Cardiac muscle cell (in vitro differentiated cells and primary cell): Measurements from ENCODE around the gene ZFYVE28. TPM values are rescaled to one million over a fixed set of nuclear protein-coding genes. Genes with fewer than 3 reads are reported as not detected.
A peak's percentile ranks its signal among the peaks of the same experiment; 100 is the strongest.
"Not testable (repeated sequence)": the region's sequence is repeated elsewhere in the genome, so short reads cannot be mapped to it uniquely, and the experiment has no call there.

Experiments
- DNase-seq, 2 donors: peaks; one replicate each; pipeline versions ENCODE4 v3.0.0 to v3.0.0-alpha.2; 2010 to 2017; ENCODE audit warnings: low read depth in 1 of 2, low spot score in 1 of 2
- H3K27ac ChIP-seq: fragments of 200-600 bp; sonication (generic); 2 replicates; pipeline ENCODE4 v1.5.1; 2016
- H3K27me3 ChIP-seq: fragments of 200-600 bp; sonication (generic); 2 replicates; pipeline ENCODE4 v1.6.0; 2016; ENCODE audit warnings: control low read depth
- H3K36me3 ChIP-seq: fragments of 200-600 bp; sonication (generic); 2 replicates; pipeline ENCODE4 v1.5.1; 2016; ENCODE audit warnings: control low read depth
- H3K4me1 ChIP-seq: fragments of 200-600 bp; sonication (generic); 2 replicates; pipeline ENCODE4 v1.8.1; 2017; ENCODE audit warnings: low read depth, mild to moderate bottlenecking, mixed run types
- H3K4me3 ChIP-seq: fragments of 200-600 bp; sonication (generic); 2 replicates; pipeline ENCODE4 v1.5.1; 2016; ENCODE audit warnings: mild to moderate bottlenecking
- H3K9me3 ChIP-seq: fragments of 200-600 bp; sonication (generic); 2 replicates; pipeline ENCODE4 v1.5.1; 2017; ENCODE audit warnings: low read depth, mild to moderate bottlenecking, control low read depth
- polyA plus RNA-seq: library from polyadenylated mRNA; unstranded; fragments of >200 nt; fragmentation: Nextera tagmentation; extraction: Ambion mirVana; gene quantifications from 2 replicates; pipeline ENCODE4 v1.2.1, GENCODE V29; 2016
- total RNA-seq: library from RNA; depleted of rRNA; stranded (reverse); fragments of >200 nt; gene quantifications from 2 replicates; pipeline ENCODE4 v1.2.3, GENCODE V29; 2016
- TF ChIP-seq, protein P1 (sequence below): IDR thresholded peaks from 2 replicates; pipeline ENCODE4 v1.5.1; 2012; ENCODE audit warnings: low read depth, mild to moderate bottlenecking, low read length

Gene ZFYVE28
- total and polyA plus RNA-seq, 2 experiments from 2014 or later: 1.3 to 4.0 TPM

DNA sequence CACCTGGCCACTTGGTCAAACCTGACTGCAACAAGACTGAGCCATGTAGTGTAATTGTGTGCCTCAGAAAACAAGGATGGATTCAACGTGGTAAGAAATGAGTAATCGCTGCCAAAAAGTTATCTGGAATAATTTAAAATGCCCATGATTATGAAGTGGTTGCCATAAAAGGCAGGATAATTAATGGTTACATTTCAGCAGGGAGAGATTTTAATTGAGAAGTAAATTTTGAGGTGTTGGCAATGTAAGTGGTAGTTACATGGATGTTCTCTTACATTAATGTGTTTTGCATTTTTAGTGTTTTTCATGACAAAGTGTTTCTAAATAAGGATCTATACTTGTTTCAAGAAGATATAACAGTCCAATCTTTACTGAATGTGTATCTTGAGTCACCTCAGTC is 192.2 kb downstream of the ZFYVE28 start:
- TF ChIP-seq, protein P1, sequence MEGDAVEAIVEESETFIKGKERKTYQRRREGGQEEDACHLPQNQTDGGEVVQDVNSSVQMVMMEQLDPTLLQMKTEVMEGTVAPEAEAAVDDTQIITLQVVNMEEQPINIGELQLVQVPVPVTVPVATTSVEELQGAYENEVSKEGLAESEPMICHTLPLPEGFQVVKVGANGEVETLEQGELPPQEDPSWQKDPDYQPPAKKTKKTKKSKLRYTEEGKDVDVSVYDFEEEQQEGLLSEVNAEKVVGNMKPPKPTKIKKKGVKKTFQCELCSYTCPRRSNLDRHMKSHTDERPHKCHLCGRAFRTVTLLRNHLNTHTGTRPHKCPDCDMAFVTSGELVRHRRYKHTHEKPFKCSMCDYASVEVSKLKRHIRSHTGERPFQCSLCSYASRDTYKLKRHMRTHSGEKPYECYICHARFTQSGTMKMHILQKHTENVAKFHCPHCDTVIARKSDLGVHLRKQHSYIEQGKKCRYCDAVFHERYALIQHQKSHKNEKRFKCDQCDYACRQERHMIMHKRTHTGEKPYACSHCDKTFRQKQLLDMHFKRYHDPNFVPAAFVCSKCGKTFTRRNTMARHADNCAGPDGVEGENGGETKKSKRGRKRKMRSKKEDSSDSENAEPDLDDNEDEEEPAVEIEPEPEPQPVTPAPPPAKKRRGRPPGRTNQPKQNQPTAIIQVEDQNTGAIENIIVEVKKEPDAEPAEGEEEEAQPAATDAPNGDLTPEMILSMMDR: no peak
- H3K27me3 ChIP-seq: no peaks in the 10 kb centered on the region
- no peaks in the 10 kb centered on the region for H3K9me3 ChIP-seq
- no peak overlapping the region for H3K27ac ChIP-seq
- H3K36me3 ChIP-seq: no peaks in the 10 kb centered on the region
- H3K4me1 ChIP-seq: no peaks in the 10 kb centered on the region
- no peak overlapping the region for H3K4me3 ChIP-seq
- no peak for DNase-seq

DNA sequence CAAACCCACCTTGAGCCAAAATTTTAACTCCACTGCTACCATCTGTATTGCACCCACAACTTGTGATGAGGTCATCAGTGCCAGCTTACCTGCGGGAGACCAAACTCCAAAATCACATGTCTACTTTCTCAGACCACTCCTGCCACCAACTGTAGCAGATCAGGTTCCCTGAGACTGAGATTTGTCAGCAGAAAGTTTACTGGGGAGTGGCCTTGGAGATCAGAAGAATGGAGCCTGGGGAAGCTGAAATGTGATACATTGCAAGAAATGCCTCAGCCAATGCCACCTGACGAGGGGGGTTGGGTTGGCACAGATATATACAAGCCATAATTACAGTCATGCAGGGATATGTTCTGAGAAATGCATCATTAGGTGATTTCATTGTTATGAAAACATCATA is 195.6 kb downstream of the ZFYVE28 start:
- Histone ChIP-seq H3K27ac (no peak overlapping the region), H3K36me3 (no peaks in the 10 kb centered on the region), H3K4me1 (peaks cover 4% of the 10 kb centered on the region), H3K9me3 (no peaks in the 10 kb centered on the region), H3K27me3 (no peaks in the 10 kb centered on the region), H3K4me3 (no peak overlapping the region)
- DNase-seq: no peak
- TF ChIP-seq, protein P1: no peak

DNA sequence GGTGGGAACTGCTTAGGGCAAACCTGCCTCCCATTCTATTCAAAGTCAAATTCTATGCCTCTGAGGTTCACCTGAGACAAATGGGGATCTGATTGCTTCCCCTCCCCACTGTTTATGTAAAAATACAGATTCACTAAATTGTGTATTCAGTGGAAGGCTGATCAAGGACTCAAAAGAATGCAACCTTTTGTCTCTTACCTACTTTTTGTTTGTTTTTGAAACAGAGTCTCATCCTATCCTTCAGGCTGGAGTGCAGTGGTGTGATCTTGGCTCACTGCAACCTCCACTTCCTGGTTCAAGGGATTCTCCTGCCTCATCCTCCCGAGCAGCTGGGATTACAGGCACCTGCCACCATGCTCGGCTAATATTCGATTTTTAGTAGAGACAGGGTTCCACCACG is 197.1 kb downstream of the ZFYVE28 start:
- not testable (repeated sequence) for H3K27ac ChIP-seq, H3K4me3 ChIP-seq, H3K9me3 ChIP-seq, DNase-seq, H3K27me3 ChIP-seq, H3K36me3 ChIP-seq, H3K4me1 ChIP-seq

DNA sequence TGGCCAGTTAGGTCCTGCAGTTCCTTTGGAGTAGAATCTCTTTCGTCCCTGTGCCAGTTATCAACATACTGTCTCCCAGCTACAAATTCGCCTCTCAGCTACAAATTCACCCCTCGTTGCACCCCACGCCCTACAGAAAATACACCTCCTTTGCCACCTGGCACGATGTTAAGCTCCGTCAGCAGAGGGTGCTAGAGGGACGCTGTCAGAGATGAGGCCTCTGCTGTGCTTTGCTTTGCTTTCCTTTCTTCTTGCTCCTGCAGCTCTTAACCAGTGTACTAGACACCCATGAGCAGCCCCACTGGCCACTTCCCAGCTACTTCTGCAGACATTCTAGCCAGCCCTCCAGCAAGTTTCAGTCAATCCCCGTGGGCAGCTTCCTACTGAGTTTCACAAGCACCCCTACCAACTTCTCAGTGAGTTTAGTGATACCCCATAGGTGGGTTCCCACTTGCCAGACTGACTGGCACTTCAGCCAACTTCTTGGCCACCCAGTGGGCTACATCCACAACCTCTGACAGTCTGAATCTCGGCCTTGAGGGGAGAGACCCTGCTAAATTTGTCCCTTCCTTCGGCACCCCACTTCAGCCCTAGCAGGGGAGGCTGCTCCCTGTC is 198.3 kb downstream of the ZFYVE28 start:
- TF ChIP-seq, protein P1: peak; percentile 91
- DNase-seq: peak; percentile 80 to 89
- no peaks in the 10 kb centered on the region for H3K9me3 ChIP-seq
- peak overlapping the region; percentile 24 for H3K27ac ChIP-seq
- no peaks in the 10 kb centered on the region for H3K27me3 ChIP-seq
- no peaks in the 10 kb centered on the region for H3K36me3 ChIP-seq
- peaks cover 4% of the 10 kb centered on the region for H3K4me1 ChIP-seq
- H3K4me3 ChIP-seq: no peak overlapping the region

Other genes starting within 250 kb of the ZFYVE28 start
- gene HAUS3, start 176.5 kb downstream of the ZFYVE28 start, total RNA-seq: 9.2 and 15.2 TPM in 2 replicates
- 16.3 and 19.4 TPM in 2 replicates for gene HAUS3, start 176.5 kb downstream of the ZFYVE28 start, polyA plus RNA-seq
- 5.2 and 6.9 TPM in 2 replicates for gene POLN, start 176.5 kb downstream of the ZFYVE28 start, total RNA-seq
- 8.5 and 9.0 TPM in 2 replicates for gene POLN, start 176.5 kb downstream of the ZFYVE28 start, polyA plus RNA-seq
- gene MXD4, start 156.5 kb downstream of the ZFYVE28 start, total RNA-seq: 45.5 and 72.6 TPM in 2 replicates
- 36.1 and 64.0 TPM in 2 replicates for gene MXD4, start 156.5 kb downstream of the ZFYVE28 start, polyA plus RNA-seq
- not detected in 2 replicates for gene CFAP99, start 310 bp upstream of the ZFYVE28 start, total RNA-seq
- gene CFAP99, start 310 bp upstream of the ZFYVE28 start, polyA plus RNA-seq: 0.10 TPM in 1 of 2 replicates, not detected in the other
- 58.7 and 58.8 TPM in 2 replicates for gene RNF4, start 50.5 kb upstream of the ZFYVE28 start, total RNA-seq
- 56.8 and 81.1 TPM in 2 replicates for gene RNF4, start 50.5 kb upstream of the ZFYVE28 start, polyA plus RNA-seq
- 17.3 and 34.0 TPM in 2 replicates for gene FAM193A, start 118.0 kb upstream of the ZFYVE28 start, total RNA-seq
- gene FAM193A, start 118.0 kb upstream of the ZFYVE28 start, polyA plus RNA-seq: 12.0 and 23.4 TPM in 2 replicates